Tibial nerve (tissue), 4 donors: Measurements from ENCODE around the gene ZFP92. TPM values are rescaled to one million over a fixed set of nuclear protein-coding genes. Genes with fewer than 3 reads are reported as not detected.

Source experiments
- DNase-seq, 2 donors: peaks; one replicate each; pipeline ENCODE4 v3.0.0-alpha.2; 2019; ENCODE audit warnings: low spot score in 2 of 2
- H3K27ac ChIP-seq, 4 donors: fragments of 200-600 bp; sonication (generic) in 3 of 4; one replicate each; pipeline ENCODE4 v1.5.1; 2017 to 2019; ENCODE audit warnings: mild to moderate bottlenecking in 1 of 4
- H3K27me3 ChIP-seq, 2 donors: fragments of 200-600 bp; sonication (generic) in 1 of 2; one replicate each; pipeline versions ENCODE4 v1.5.1 to v1.6.0; 2017 to 2019
- H3K36me3 ChIP-seq, 3 donors: fragments of 200-600 bp; sonication (generic); one replicate each; pipeline ENCODE4 v1.5.1; 2018 to 2019
- H3K4me1 ChIP-seq, 4 donors: fragments of 200-600 bp; sonication (generic) in 3 of 4; one replicate each; pipeline ENCODE4 v1.5.1; 2017 to 2019
- H3K4me3 ChIP-seq, 4 donors: fragments of 200-600 bp; sonication (generic) in 3 of 4; one replicate each; pipeline ENCODE4 v1.5.1; 2017 to 2019; ENCODE audit warnings: mild to moderate bottlenecking in 1 of 4, moderate library complexity in 1 of 4
- H3K9me3 ChIP-seq, 4 donors: fragments of 200-600 bp; sonication (generic) in 3 of 4; one replicate each; pipeline ENCODE4 v1.5.1; 2017 to 2019
- EP300 ChIP-seq, 2 donors: sonication (generic); formaldehyde crosslinking; IDR thresholded peaks; one replicate each; pipeline ENCODE4 v1.6.1; 2017; ENCODE audit warnings: antibody characterized with exemption in 2 of 2, mild to moderate bottlenecking in 1 of 2
- POLR2A ChIP-seq, 2 donors: fragments of 450-650 bp; IDR thresholded peaks; one replicate each; pipeline ENCODE4 v1.6.1; 2017; ENCODE audit warnings: antibody characterized with exemption in 2 of 2, mild to moderate bottlenecking in 2 of 2, moderate library complexity in 2 of 2
- WGBS, 2 donors: methylation state at CpG; one replicate each; pipeline ENCODE4 v1.1.5; 2018; 5-methylcytosine and 5-hydroxymethylcytosine counted together
- total RNA-seq, 4 donors: library from RNA; depleted of rRNA; stranded (reverse); fragments of >200 nt; gene quantifications; one replicate each; pipeline ENCODE4 v1.1.0, GENCODE V29; 2016
- TF ChIP-seq, protein P1 (sequence below), 5 experiments: fragments of 200-600 bp in 3 of 5; fragments of 450-650 bp in 2 of 5; sonication (generic) in 3 of 5; IDR thresholded peaks; one replicate each; pipeline ENCODE4 v1.5.1; 2016 to 2019; ENCODE audit warnings: antibody characterized with exemption in 5 of 5, mild to moderate bottlenecking in 3 of 5, moderate library complexity in 2 of 5

ZFP92 gene
- total RNA-seq, 4 donors from 2014 or later: 0.39 to 1.8 (median 0.75) TPM

DNA sequence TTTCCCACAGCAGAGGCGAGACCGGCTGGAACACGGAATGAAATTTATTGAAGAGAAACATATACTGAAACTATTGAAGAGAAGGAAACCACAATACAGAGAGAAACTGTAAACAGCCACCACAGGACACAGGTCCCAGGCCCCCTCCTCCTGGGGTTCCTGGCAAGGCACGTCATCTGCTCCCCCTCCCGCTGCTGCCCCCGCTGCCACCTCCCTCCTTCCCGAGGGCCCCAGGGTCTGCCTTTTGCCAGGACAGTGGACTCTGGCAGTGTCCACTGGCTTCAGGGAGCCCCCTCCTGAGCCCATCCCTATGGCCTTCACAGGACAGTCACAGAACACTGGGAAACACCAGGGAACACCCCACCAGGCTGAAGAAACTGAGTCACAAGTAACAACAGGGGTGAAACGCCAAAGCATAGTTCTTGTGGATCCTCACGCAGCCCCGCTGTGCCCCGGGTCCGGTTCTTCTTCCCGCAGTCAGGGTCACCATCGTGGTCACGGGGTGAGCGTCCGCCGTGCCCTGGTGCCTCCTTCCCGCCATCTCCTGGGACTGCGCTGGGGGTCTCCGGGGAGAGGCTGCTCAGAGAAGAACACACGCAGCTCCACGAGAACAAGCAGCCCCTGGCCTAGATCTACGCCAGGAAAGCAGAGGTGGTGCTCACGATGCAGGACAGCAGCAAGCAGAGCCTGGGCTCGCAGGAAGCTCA lies 15.5 kb upstream of the ZFP92 start:
- Histone ChIP-seq H3K9me3 (no peaks in the 10 kb centered on the region), H3K27ac (no peak overlapping the region), H3K27me3 (peaks cover 0 to 6% of the 10 kb centered on the region in 2 donors), H3K36me3 (no peaks in the 10 kb centered on the region), H3K4me1 (no peaks in the 10 kb centered on the region), H3K4me3 (no peak overlapping the region)
- DNase-seq: no peak
- TF ChIP-seq, protein P1, sequence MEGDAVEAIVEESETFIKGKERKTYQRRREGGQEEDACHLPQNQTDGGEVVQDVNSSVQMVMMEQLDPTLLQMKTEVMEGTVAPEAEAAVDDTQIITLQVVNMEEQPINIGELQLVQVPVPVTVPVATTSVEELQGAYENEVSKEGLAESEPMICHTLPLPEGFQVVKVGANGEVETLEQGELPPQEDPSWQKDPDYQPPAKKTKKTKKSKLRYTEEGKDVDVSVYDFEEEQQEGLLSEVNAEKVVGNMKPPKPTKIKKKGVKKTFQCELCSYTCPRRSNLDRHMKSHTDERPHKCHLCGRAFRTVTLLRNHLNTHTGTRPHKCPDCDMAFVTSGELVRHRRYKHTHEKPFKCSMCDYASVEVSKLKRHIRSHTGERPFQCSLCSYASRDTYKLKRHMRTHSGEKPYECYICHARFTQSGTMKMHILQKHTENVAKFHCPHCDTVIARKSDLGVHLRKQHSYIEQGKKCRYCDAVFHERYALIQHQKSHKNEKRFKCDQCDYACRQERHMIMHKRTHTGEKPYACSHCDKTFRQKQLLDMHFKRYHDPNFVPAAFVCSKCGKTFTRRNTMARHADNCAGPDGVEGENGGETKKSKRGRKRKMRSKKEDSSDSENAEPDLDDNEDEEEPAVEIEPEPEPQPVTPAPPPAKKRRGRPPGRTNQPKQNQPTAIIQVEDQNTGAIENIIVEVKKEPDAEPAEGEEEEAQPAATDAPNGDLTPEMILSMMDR (IDR thresholded peaks at IDR 0.05): no peak
- TF ChIP-seq POLR2A (IDR thresholded peaks at IDR 0.05) (no peak), EP300 (IDR thresholded peaks at IDR 0.05) (no peak)
- 83 to 84% methylated on average over 6 to 26 of the region's 26 CpGs for WGBS, 2 donors

DNA sequence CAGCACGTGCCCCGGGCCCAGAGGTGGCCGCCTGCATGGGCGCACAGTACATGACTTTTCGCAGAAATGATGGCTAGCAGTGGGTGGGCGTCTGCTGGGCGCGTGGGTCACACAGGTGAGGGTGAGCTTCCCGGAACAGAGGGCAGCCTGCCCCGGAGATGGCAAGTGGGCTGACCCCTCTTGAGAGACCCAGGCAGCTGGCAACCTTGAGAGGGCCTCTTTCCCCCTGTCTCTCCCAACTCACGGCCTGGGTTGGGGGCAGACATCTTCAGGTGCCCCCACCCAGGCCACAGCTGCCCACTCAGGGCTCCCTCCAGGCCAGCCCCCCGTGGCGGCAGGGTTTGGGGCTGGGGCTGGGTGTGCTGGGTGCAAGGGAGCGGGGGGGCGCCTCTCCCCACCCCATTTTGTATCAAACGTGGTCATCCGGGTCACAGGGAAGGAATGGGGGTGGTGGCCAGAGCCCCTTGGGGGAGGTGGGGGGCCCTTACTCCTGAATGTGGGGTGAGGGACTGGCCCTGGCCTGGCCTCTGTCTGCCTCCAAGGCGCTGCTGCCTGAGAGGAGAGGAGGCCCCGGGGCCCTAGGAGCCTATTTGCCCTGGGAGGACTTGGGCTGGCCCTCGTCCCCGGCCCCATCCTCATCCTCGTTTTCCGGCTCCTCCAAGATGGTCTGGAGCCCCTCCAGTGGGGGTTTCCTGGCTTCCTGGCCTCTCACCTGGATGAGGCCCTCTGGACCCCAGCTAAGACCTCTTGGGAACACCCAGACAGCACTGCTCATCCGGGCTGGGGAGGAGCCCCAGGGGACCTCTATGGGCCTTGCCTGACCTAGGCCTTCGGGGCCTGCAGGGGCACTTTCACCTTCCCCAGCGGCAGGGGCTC lies 14.7 kb upstream of the ZFP92 start:
- H3K27me3 ChIP-seq: peaks cover 0 to 6% of the 10 kb centered on the region in 2 donors
- H3K4me3 ChIP-seq: no peak overlapping the region
- H3K9me3 ChIP-seq: no peaks in the 10 kb centered on the region
- no peaks in the 10 kb centered on the region for H3K36me3 ChIP-seq
- H3K4me1 ChIP-seq: no peaks in the 10 kb centered on the region
- TF ChIP-seq EP300 (IDR thresholded peaks at IDR 0.05): no peak
- TF ChIP-seq, protein P1 (IDR thresholded peaks at IDR 0.05): no peak
- TF ChIP-seq POLR2A (IDR thresholded peaks at IDR 0.05): no peak
- H3K27ac ChIP-seq: no peak overlapping the region
- no peak for DNase-seq
- WGBS, 2 donors: 80 to 82% methylated on average over 4 to 25 of the region's 26 CpGs

DNA sequence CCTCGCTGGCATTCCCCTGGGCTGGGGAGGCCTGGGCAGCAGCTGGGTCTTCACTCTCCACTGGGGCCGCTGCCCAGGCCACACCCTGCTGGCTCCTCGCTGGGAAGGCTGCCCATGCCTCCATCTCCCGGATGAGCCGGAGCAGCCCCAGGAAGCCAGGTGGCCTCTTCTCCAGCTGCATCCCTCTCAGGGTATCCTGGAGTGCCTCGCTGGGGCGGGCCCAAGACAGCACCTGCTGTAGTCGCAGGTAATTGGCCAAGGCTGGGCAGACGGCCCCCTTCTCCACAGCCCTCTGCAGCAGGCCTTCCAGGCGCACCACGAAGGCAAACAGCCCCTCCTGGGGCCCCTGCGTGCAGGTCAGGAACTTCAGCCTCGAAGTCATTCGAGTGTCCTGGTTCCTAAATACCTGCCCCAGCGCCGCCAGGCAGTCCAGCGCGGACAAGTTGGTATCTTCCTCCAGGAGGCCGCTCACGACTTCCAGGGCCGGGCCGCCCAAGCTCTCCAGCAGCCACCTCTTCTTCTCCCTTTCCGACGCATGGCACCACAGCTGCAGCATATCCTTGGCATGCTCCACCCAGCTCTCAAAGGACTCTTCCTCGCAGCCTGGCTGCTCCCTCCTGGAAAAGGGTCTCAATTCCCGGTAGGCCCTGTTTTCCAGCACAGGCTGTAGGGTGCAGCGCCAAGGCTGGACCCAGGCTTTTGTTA lies 13.9 kb upstream of the ZFP92 start:
- H3K4me1 ChIP-seq: no peaks in the 10 kb centered on the region
- peaks cover 0 to 6% of the 10 kb centered on the region in 2 donors for H3K27me3 ChIP-seq
- DNase-seq: no peak
- H3K36me3 ChIP-seq: no peaks in the 10 kb centered on the region
- TF ChIP-seq POLR2A (IDR thresholded peaks at IDR 0.05): no peak
- TF ChIP-seq, protein P1 (IDR thresholded peaks at IDR 0.05): no peak
- TF ChIP-seq EP300 (IDR thresholded peaks at IDR 0.05): no peak
- no peaks in the 10 kb centered on the region for H3K9me3 ChIP-seq
- 83 to 88% methylated on average over 1 to 27 of the region's 27 CpGs for WGBS, 2 donors
- H3K27ac ChIP-seq: no peak overlapping the region
- H3K4me3 ChIP-seq: no peak overlapping the region

DNA sequence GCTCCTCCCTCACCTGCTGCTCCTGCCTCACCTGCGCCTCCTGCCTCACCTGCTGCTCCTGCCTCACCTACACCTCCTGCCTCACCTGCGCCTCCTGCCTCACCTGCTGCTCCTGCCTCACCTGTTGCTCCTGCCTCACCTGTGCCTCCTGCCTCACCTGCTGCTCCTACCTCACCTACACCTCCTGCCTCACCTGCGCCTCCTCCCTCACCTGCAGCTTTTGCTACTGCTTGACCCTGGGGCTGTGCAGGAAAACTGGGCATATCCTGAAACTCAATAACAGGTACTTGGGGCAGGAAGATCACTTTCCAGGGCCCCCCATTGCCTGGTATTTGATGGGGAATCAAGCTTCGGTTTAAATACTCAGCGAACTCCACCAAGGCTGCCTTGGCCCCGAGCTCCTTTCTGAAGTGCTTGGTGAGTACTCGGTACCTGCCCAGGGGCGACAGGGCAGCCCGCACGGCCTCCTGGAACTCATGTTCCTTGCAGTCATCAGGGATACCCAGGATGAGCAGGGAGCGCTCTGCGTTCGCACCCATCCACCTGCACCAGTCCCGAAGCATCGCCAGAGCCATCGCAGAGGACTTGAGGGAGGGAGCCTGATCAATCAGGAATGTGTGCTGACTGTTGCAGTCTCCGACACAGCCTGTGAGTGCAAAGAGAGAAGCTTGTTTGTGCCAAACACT lies 12.9 kb upstream of the ZFP92 start:
- TF ChIP-seq POLR2A (IDR thresholded peaks at IDR 0.05): no peak
- no peak for TF ChIP-seq EP300 (IDR thresholded peaks at IDR 0.05)
- TF ChIP-seq, protein P1 (IDR thresholded peaks at IDR 0.05): no peak
- Histone ChIP-seq H3K27me3 (peaks cover 0 to 6% of the 10 kb centered on the region in 2 donors), H3K4me1 (no peaks in the 10 kb centered on the region), H3K27ac (no peak overlapping the region), H3K9me3 (no peaks in the 10 kb centered on the region), H3K4me3 (no peak overlapping the region), H3K36me3 (no peaks in the 10 kb centered on the region)
- WGBS, 2 donors: 68 to 84% methylated on average over 8 to 17 of the region's 17 CpGs
- no peak for DNase-seq
